SK-N-SH (cell line): ENCODE results near the gene BMPR1A. TPM values are rescaled to one million over a fixed set of nuclear protein-coding genes. Genes with fewer than 3 reads are reported as not detected.

Experiments
- CTCF ChIA-PET: fragments of 300-600, 350-600 bp; formaldehyde crosslinking; extraction: SDS; loops from one replicate; lab custom pipeline; 2021; lab: Yijun Ruan, JAX
- POLR2A ChIA-PET: fragments of 350-600 bp; sonication (Branson Sonifier 250); formaldehyde crosslinking; extraction: SDS; loops from one replicate; lab custom pipeline; 2020; ENCODE audit warnings: antibody characterized with exemption, inconsistent platforms; lab: Yijun Ruan, JAX
- DNase-seq: peaks from one replicate; pipeline ENCODE4 v3.0.0; 2012
- H2AFZ ChIP-seq: fragments of 200-600 bp; sonication (generic); 2 replicates; pipeline ENCODE4 v1.8.1; 2016; ENCODE audit warnings: antibody characterized with exemption, mild to moderate bottlenecking, low read depth
- H3F3A ChIP-seq: fragments of 200-600 bp; sonication (generic); replicated peaks from 2 replicates; pipeline ENCODE3; 2016; ENCODE audit warnings: antibody characterized with exemption, mild to moderate bottlenecking; ENCODE audit not compliant: insufficient read depth
- H3K27ac ChIP-seq, 2 experiments: fragments of 200-500 bp in 1 of 2; fragments of 200-600 bp in 1 of 2; sonication (Bioruptor generic) in 1 of 2; sonication (generic), shearing (Covaris generic) in 1 of 2; 2 replicates each; pipeline versions ENCODE4 v1.5.1 to v1.6.1; 2014 to 2016; ENCODE audit warnings: low read depth in 2 of 2, inconsistent platforms in 1 of 2, low read length in 1 of 2, mild to moderate bottlenecking in 1 of 2, mixed read lengths in 1 of 2
- H3K27me3 ChIP-seq: fragments of 200-600 bp; sonication (generic), shearing (Covaris generic); 2 replicates; pipeline ENCODE4 v1.6.1; 2016; ENCODE audit warnings: mixed run types; ENCODE audit not compliant: insufficient read depth
- H3K36me3 ChIP-seq, 2 experiments: fragments of 200-500 bp in 1 of 2; fragments of 200-600 bp in 1 of 2; sonication (Bioruptor generic) in 1 of 2; sonication (generic) in 1 of 2; replicated peaks in 1 of 2; 2 replicates each; pipeline versions ENCODE3 to v1.5.1; 2014 to 2016; ENCODE audit warnings: low read length in 1 of 2, mild to moderate bottlenecking in 1 of 2; ENCODE audit not compliant: insufficient read depth in 2 of 2, control insufficient read depth in 1 of 2
- H3K4me1 ChIP-seq, 2 experiments: fragments of 200-500 bp in 1 of 2; fragments of 200-600 bp in 1 of 2; sonication (Bioruptor generic) in 1 of 2; sonication (generic), shearing (Covaris generic) in 1 of 2; 2 replicates each; pipeline versions ENCODE4 v1.5.1 to v1.6.1; 2014 to 2016; ENCODE audit warnings: low read depth in 1 of 2, low read length in 1 of 2, mixed run types in 1 of 2; ENCODE audit not compliant: insufficient read depth in 2 of 2, control insufficient read depth in 1 of 2
- H3K4me2 ChIP-seq: fragments of 200-600 bp; sonication (generic), shearing (Covaris generic); 2 replicates; pipeline ENCODE4 v1.6.1; 2017; ENCODE audit warnings: mixed run types
- H3K4me3 ChIP-seq, 2 experiments: fragments of 200-500 bp in 1 of 2; fragments of 200-600 bp in 1 of 2; sonication (Bioruptor generic) in 1 of 2; sonication (generic), shearing (Covaris generic) in 1 of 2; 2 replicates each; pipeline versions ENCODE4 v1.5.1 to v1.8.1; 2014 to 2016; ENCODE audit warnings: low read depth in 2 of 2, inconsistent platforms in 1 of 2, low read length in 1 of 2, mild to moderate bottlenecking in 1 of 2, mixed read lengths in 1 of 2, moderate library complexity in 1 of 2
- H3K79me2 ChIP-seq: fragments of 200-600 bp; sonication (generic); 2 replicates; pipeline ENCODE4 v1.8.1; 2017; ENCODE audit warnings: mild to moderate bottlenecking; ENCODE audit not compliant: insufficient read depth
- H3K9ac ChIP-seq: fragments of 200-600 bp; sonication (generic); 2 replicates; pipeline ENCODE4 v1.6.1; 2017; ENCODE audit warnings: mixed run types
- H3K9me2 ChIP-seq: fragments of 200-600 bp; sonication (generic); 2 replicates; pipeline ENCODE4 v1.6.1; 2017; ENCODE audit warnings: mixed run types
- H3K9me3 ChIP-seq: fragments of 200-600 bp; sonication (generic); 2 replicates; pipeline ENCODE4 v1.6.1; 2017; ENCODE audit warnings: mixed run types, mild to moderate bottlenecking, moderate library complexity
- H4K20me1 ChIP-seq: fragments of 200-600 bp; sonication (generic); 2 replicates; pipeline ENCODE4 v1.6.1; 2017; ENCODE audit warnings: mild to moderate bottlenecking, mixed run types; ENCODE audit not compliant: insufficient read depth
- CHD2 ChIP-seq: fragments of 150-350 bp; IDR thresholded peaks from 2 replicates; pipeline ENCODE4 v1.6.1; 2018; ENCODE audit warnings: low read length; ENCODE audit not compliant: partially characterized antibody
- ELF1 ChIP-seq: IDR thresholded peaks from 2 replicates; pipeline ENCODE4 v1.4.0; 2012
- EP300 ChIP-seq, 2 experiments: IDR thresholded peaks; 2 replicates each; pipeline versions ENCODE4 v1.4.0 to v1.6.1; 2012; ENCODE audit warnings: borderline replicate concordance in 1 of 2, low read depth in 1 of 2, low read length in 1 of 2
- EZH2phosphoT487 ChIP-seq: fragments of 200-600 bp; sonication (generic); IDR thresholded peaks from 2 replicates; pipeline ENCODE4 v1.6.1; 2017; ENCODE audit warnings: low read depth, mixed run types, mild to moderate bottlenecking, antibody characterized with exemption, moderate library complexity, borderline replicate concordance
- GABPA ChIP-seq: IDR thresholded peaks from 2 replicates; pipeline ENCODE4 v1.4.0; 2012; ENCODE audit warnings: low read depth, mild to moderate bottlenecking
- GATA2 ChIP-seq: sonication (generic); formaldehyde crosslinking; IDR thresholded peaks from 2 replicates; pipeline ENCODE4 v1.5.0; 2020; ENCODE audit warnings: mild to moderate bottlenecking, missing genetic modification reagents
- IRF3 ChIP-seq: fragments of 150-350 bp; IDR thresholded peaks from 2 replicates; pipeline ENCODE4 v1.6.1; 2016; ENCODE audit warnings: mild to moderate bottlenecking, low read depth, low read length
- JUND ChIP-seq: IDR thresholded peaks from 2 replicates; pipeline ENCODE4 v1.4.0; 2012
- MEF2A ChIP-seq: IDR thresholded peaks from 2 replicates; pipeline ENCODE4 v1.4.0; 2012; ENCODE audit warnings: low read depth, borderline replicate concordance
- NRF1 ChIP-seq: IDR thresholded peaks from 2 replicates; pipeline ENCODE4 v1.6.1; 2012; ENCODE audit warnings: low read depth, mild to moderate bottlenecking, low read length
- POLR2AphosphoS5 ChIP-seq: IDR thresholded peaks from 2 replicates; pipeline ENCODE4 v1.6.1; 2012; ENCODE audit warnings: low read depth, low read length
- RAD21 ChIP-seq: IDR thresholded peaks from 2 replicates; pipeline ENCODE4 v1.6.1; 2012; ENCODE audit warnings: mild to moderate bottlenecking, low read length
- RCOR1 ChIP-seq: fragments of 150-350 bp; IDR thresholded peaks from 2 replicates; pipeline ENCODE4 v1.6.1; 2017; ENCODE audit warnings: antibody characterized with exemption, low read length
- RXRA ChIP-seq: IDR thresholded peaks from 2 replicates; pipeline ENCODE4 v1.4.0; 2012; ENCODE audit warnings: low read depth, mild to moderate bottlenecking, borderline replicate concordance
- SMC3 ChIP-seq: IDR thresholded peaks from 2 replicates; pipeline ENCODE4 v1.6.1; 2012; ENCODE audit warnings: low read depth, low read length, improper control_type of control experiment
- TCF12 ChIP-seq: IDR thresholded peaks from 2 replicates; pipeline ENCODE4 v1.4.0; 2012
- TEAD4 ChIP-seq: IDR thresholded peaks from 2 replicates; pipeline ENCODE4 v1.4.0; 2012; ENCODE audit warnings: mild to moderate bottlenecking, borderline replicate concordance; ENCODE audit not compliant: insufficient read depth
- ZBTB33 ChIP-seq: IDR thresholded peaks from 2 replicates; pipeline ENCODE4 v1.4.0; 2012; ENCODE audit warnings: low read depth, borderline replicate concordance
- WGBS: methylation state at CpG from one replicate; pipeline ENCODE4 v1.1.6; 2017; ENCODE audit warnings: low lambda C conversion rate; 5-methylcytosine and 5-hydroxymethylcytosine counted together
- polyA plus RNA-seq, 3 experiments: library from polyadenylated mRNA; depleted of rRNA; stranded (reverse); fragments of >200 nt; gene quantifications; 2 replicates each; pipeline ENCODE4 v1.2.3, GENCODE V29; 2012

Gene BMPR1A
- polyA plus RNA-seq, 1 of the 3 experiments (the other 2 are of a cell fraction) = 12.7 TPM

GRCh38 chr10:86871563-86872183, 115.3 kb downstream of the BMPR1A start (continued):
- no peak for TF ChIP-seq GATA2 (CRISPR knock-in tag)
- TF ChIP-seq EP300 (IDR thresholded peaks at IDR 0.05; ENCODE audit: borderline replicate concordance in 1 of 2, low read depth in 1 of 2, low read length in 1 of 2) = no peak
- no peak for TF ChIP-seq SMC3
- TF ChIP-seq POLR2AphosphoS5 = no peak
- TF ChIP-seq RCOR1 = no peak
- no peak for TF ChIP-seq CHD2
- no peak for TF ChIP-seq ELF1
- no peak for TF ChIP-seq ZBTB33
- no peak for TF ChIP-seq TCF12
- TF ChIP-seq, all 33 proteins: peak for 0

GRCh38 chr10:86872757-86873156, 116.3 kb downstream of the BMPR1A start:
- CTCF ChIA-PET = interaction anchor here (0.9 kb wide), 1 partner anchor 9 kb away, joined by 3 read pairs; no protein-coding TSS in a partner anchor
- no peak overlapping the region for H3K4me2 ChIP-seq
- H3K9me2 ChIP-seq = no peaks in the 10 kb centered on the region
- H3K79me2 ChIP-seq = peaks cover 61% of the 10 kb centered on the region
- no peaks in the 10 kb centered on the region for H3K9me3 ChIP-seq
- H3K4me3 ChIP-seq = no peak overlapping the region
- H2AFZ ChIP-seq = no peak overlapping the region
- H3K27me3 ChIP-seq = no peaks in the 10 kb centered on the region
- no peak overlapping the region for H3K27ac ChIP-seq
- TF ChIP-seq GABPA (no peak), POLR2AphosphoS5 (no peak), RAD21 (no peak), CHD2 (no peak), ZBTB33 (no peak), JUND (no peak), MEF2A (no peak), NRF1 (no peak), RXRA (no peak), GATA2 (CRISPR knock-in tag) (no peak), EZH2phosphoT487 (no peak), SMC3 (no peak), TEAD4 (no peak), IRF3 (no peak)
- peaks cover 4 to 16% of the 10 kb centered on the region in 2 experiments for H3K36me3 ChIP-seq
- no peaks in the 10 kb centered on the region for H4K20me1 ChIP-seq
- DNase-seq = no peak
- POLR2A ChIA-PET = no interaction called here
- 74% methylated on average over 4 of the region's 4 CpGs for WGBS
- no peak overlapping the region for H3K9ac ChIP-seq
- peaks cover 17% of the 10 kb centered on the region for H3F3A ChIP-seq
- peaks cover 6 to 43% of the 10 kb centered on the region in 2 experiments; a peak in 3 of 4 replicates for H3K4me1 ChIP-seq
